Pancreas (tissue), 10 donors: ENCODE measurements around the gene SLC15A1. TPM values are rescaled to one million over a fixed set of nuclear protein-coding genes. Genes with fewer than 3 reads are reported as not detected.

Source experiments
- ATAC-seq, 4 donors: fragments of 200-7000 bp; cut with Tn5 transposase; one replicate each; pipeline versions ENCODE4 v1.8.0 to v1.9.1; 2020; ENCODE audit warnings: mild to moderate bottlenecking in 4 of 4, moderate library complexity in 4 of 4
- DNase-seq, 6 donors: peaks; one replicate each; pipeline ENCODE4 v3.0.0-alpha.2; 2020
- FAIRE-seq: peaks from 2 replicates; lab custom pipeline; 2012; peaks lifted over from hg19 to GRCh38; lab: Jason Lieb, UNC
- H3K27ac ChIP-seq, 4 donors: fragments of 200-600 bp; sonication (generic); 1 replicate in 3 of 4; 2 replicates in 1 of 4; pipeline versions ENCODE4 v1.5.0 to v1.8.0; 2020
- H3K27me3 ChIP-seq, 4 donors: fragments of 200-600 bp; one replicate each; pipeline ENCODE4 v1.8.0; 2021
- H3K36me3 ChIP-seq, 3 donors: fragments of 200-600 bp; sonication (generic) in 1 of 3; one replicate each; pipeline versions ENCODE4 v1.5.0 to v1.8.0; 2020 to 2021
- H3K4me1 ChIP-seq, 3 donors: fragments of 200-600 bp; one replicate each; pipeline ENCODE4 v1.8.0; 2021
- H3K4me3 ChIP-seq, 4 donors: fragments of 200-600 bp; sonication (generic) in 2 of 4; one replicate each; pipeline versions ENCODE4 v1.5.0 to v1.8.0; 2020 to 2021
- H3K9me3 ChIP-seq, 4 donors: fragments of 200-600 bp; one replicate each; pipeline ENCODE4 v1.8.0; 2021
- CTCF ChIP-seq, 4 donors: fragments of 200-600 bp; sonication (generic) in 3 of 4; IDR thresholded peaks; one replicate each; pipeline versions ENCODE4 v1.5.0 to v1.8.0; 2021; ENCODE audit warnings: antibody characterized with exemption in 4 of 4
- WGBS, 2 donors: extraction: QIAGEN DNeasy Blood & Tissue Kit; methylation state at CpG; one replicate each; pipeline ENCODE4 v1.1.7; 2013; 5-methylcytosine and 5-hydroxymethylcytosine counted together
- intact Hi-C, 3 donors: fragments of 100-400 bp; cut with DNase I; formaldehyde crosslinking; loops; one replicate each; pipeline versions ENCODE4 v1.11.1 to v1.14.2; 2022
- polyA plus RNA-seq, 2 donors: library from polyadenylated mRNA; stranded (reverse); fragments of 200-250 nt; gene quantifications; one replicate each; pipeline ENCODE4 v1.2.3, GENCODE V29; 2013
- total RNA-seq, 6 donors: library from RNA; stranded (reverse); fragmentation: NEBNext Ultra II Directional in 4 of 6; extraction: Animal tissue kit (Norgen Biotek cat#: 25700) in 4 of 6; gene quantifications; one replicate each; pipeline versions ENCODE4 v1.2.1 to v1.2.4, GENCODE V29; 2021 to 2023
- donor health status: healthy with polysubstance abuse.
- donor health status: DM: no; HTN: no; CAD: no; lungs with moderate emphysema.
- donor health status: DM: no; HTN: no; CAD: no.
- donor health status: control.
- donor health status: control.
- donor health status: Bipolar disorder and iron deficiency.
- donor health status: DM: yes; HTN: yes; CAD: no.
- donor health status: DM: no; HTN: no; CAD: no.
- donor health status: DM: no; HTN: no; CAD: no.
- donor health status: DM: yes; HTN: yes; CAD: no.

Gene SLC15A1
- total and polyA plus RNA-seq, 8 donors = 4.6 to 16.7 (median 6.6) TPM

- intact Hi-C loops = no loop called here
- Histone ChIP-seq H3K27ac (no peak overlapping the region), H3K4me3 (no peak overlapping the region), H3K36me3 (no peaks in the 10 kb centered on the region), H3K9me3 (no peaks in the 10 kb centered on the region), H3K4me1 (peaks cover 0 to 5% (median 0%) of the 10 kb centered on the region in 3 donors), H3K27me3 (no peaks in the 10 kb centered on the region)
- TF ChIP-seq CTCF (IDR thresholded peaks at IDR 0.05) = no peak
- FAIRE-seq = no peak
- no peak for DNase-seq
- no peak for ATAC-seq
- 70 to 75% methylated on average over 7 of the region's 7 CpGs for WGBS, 2 donors
Observed at GRCh38 chr13:98719527-98720250, 32.8 kb downstream of the SLC15A1 start.

- H3K4me3 ChIP-seq = no peak overlapping the region
- no peaks in the 10 kb centered on the region for H3K27me3 ChIP-seq
- FAIRE-seq (no peak), ATAC-seq (no peak), DNase-seq (no peak)
- intact Hi-C loops = no loop called here
- no peak overlapping the region for H3K27ac ChIP-seq
- 71 to 81% methylated on average over 6 of the region's 6 CpGs for WGBS, 2 donors
- no peak for TF ChIP-seq CTCF (IDR thresholded peaks at IDR 0.05)
- H3K36me3 ChIP-seq = no peaks in the 10 kb centered on the region
- H3K4me1 ChIP-seq = peaks cover 0 to 5% (median 0%) of the 10 kb centered on the region in 3 donors
- no peaks in the 10 kb centered on the region for H3K9me3 ChIP-seq
Observed at GRCh38 chr13:98717891-98718290, 34.6 kb downstream of the SLC15A1 start.

- no peak for DNase-seq
- Histone ChIP-seq H3K36me3 (no peaks in the 10 kb centered on the region), H3K4me1 (peaks cover 0 to 5% (median 0%) of the 10 kb centered on the region in 3 donors), H3K9me3 (no peaks in the 10 kb centered on the region), H3K27me3 (no peaks in the 10 kb centered on the region), H3K27ac (no peak overlapping the region), H3K4me3 (no peak overlapping the region)
- 21 to 26% methylated on average over 5 of the region's 5 CpGs for WGBS, 2 donors
- TF ChIP-seq CTCF (IDR thresholded peaks at IDR 0.05) = no peak
- intact Hi-C loops = no loop called here
- no peak for FAIRE-seq
- ATAC-seq = peak; percentile 50 to 78 (median 60)
Observed at GRCh38 chr13:98717256-98717655, 35.2 kb downstream of the SLC15A1 start.

- no peaks in the 10 kb centered on the region for H3K4me1 ChIP-seq
- H3K4me3 ChIP-seq = no peak overlapping the region
- no peaks in the 10 kb centered on the region for H3K9me3 ChIP-seq
- intact Hi-C loops = no loop called here
- ATAC-seq (no peak), DNase-seq (no peak), FAIRE-seq (no peak)
- TF ChIP-seq CTCF (IDR thresholded peaks at IDR 0.05) = no peak
- H3K36me3 ChIP-seq = no peaks in the 10 kb centered on the region
- 76 to 86% methylated on average over 7 of the region's 7 CpGs for WGBS, 2 donors
- no peaks in the 10 kb centered on the region for H3K27me3 ChIP-seq
- H3K27ac ChIP-seq = no peak overlapping the region
Observed at GRCh38 chr13:98710521-98710920, 42.0 kb downstream of the SLC15A1 start.

GRCh38 chr13:98707281-98707999 lies 45.0 kb downstream of the SLC15A1 start:
- H3K36me3 ChIP-seq = no peaks in the 10 kb centered on the region
- FAIRE-seq (no peak), DNase-seq (no peak), ATAC-seq (no peak)
- H3K27ac ChIP-seq = no peak overlapping the region
- 88 to 89% methylated on average over 7 of the region's 7 CpGs for WGBS, 2 donors
- no peaks in the 10 kb centered on the region for H3K4me1 ChIP-seq
- no peaks in the 10 kb centered on the region for H3K9me3 ChIP-seq
- no peak for TF ChIP-seq CTCF (IDR thresholded peaks at IDR 0.05)
- H3K27me3 ChIP-seq = no peaks in the 10 kb centered on the region
- intact Hi-C loops = no loop called here
- no peak overlapping the region for H3K4me3 ChIP-seq
